Mesendoderm (in vitro differentiated cells): ENCODE measurements around the gene AK5.

Source experiments
- DNase-seq: peaks from one replicate; pipeline ENCODE4 v3.0.0; 2013
- H2AK5ac ChIP-seq: 2 replicates; pipeline ENCODE4 v1.6.1; 2013; ENCODE audit warnings: low read length, inconsistent platforms
- H2BK120ac ChIP-seq: 2 replicates; pipeline ENCODE4 v1.6.1; 2013; ENCODE audit warnings: low read depth, mild to moderate bottlenecking, low read length, moderate library complexity, mixed read lengths
- H2BK15ac ChIP-seq: replicated peaks from 2 replicates; pipeline ENCODE4 v1.6.1; 2013; ENCODE audit warnings: low read depth, mild to moderate bottlenecking, moderate library complexity
- H2BK5ac ChIP-seq: 2 replicates; pipeline ENCODE4 v1.6.1; 2013; ENCODE audit warnings: low read length, inconsistent platforms
- H3K18ac ChIP-seq: 2 replicates; pipeline ENCODE4 v1.6.1; 2013; ENCODE audit warnings: mild to moderate bottlenecking, low read length, mixed read lengths
- H3K23ac ChIP-seq: one replicate; pipeline ENCODE4 v1.6.1; 2013; ENCODE audit warnings: low read length
- H3K27ac ChIP-seq: 2 replicates; pipeline ENCODE4 v1.5.1; 2013; ENCODE audit warnings: low read depth, mild to moderate bottlenecking, inconsistent platforms, low read length, moderate library complexity
- H3K27me3 ChIP-seq: 2 replicates; pipeline ENCODE4 v1.6.1; 2013; ENCODE audit warnings: low read length, control low read depth, mild to moderate bottlenecking, inconsistent platforms; ENCODE audit not compliant: insufficient read depth, poor library complexity
- H3K36me3 ChIP-seq: 2 replicates; pipeline ENCODE4 v1.6.1; 2013; ENCODE audit warnings: low read length, inconsistent platforms; ENCODE audit not compliant: control insufficient read depth, insufficient read depth
- H3K4ac ChIP-seq: one replicate; pipeline ENCODE4 v1.6.1; 2013; ENCODE audit warnings: low read depth, mild to moderate bottlenecking, low read length, moderate library complexity
- H3K4me1 ChIP-seq: 2 replicates; pipeline ENCODE4 v1.6.1; 2013; ENCODE audit warnings: low read depth, low read length, inconsistent platforms; ENCODE audit not compliant: control insufficient read depth
- H3K4me2 ChIP-seq: 2 replicates; pipeline ENCODE4 v1.6.1; 2013; ENCODE audit warnings: low read length
- H3K4me3 ChIP-seq: 2 replicates; pipeline ENCODE4 v1.5.1; 2013; ENCODE audit warnings: mild to moderate bottlenecking, low read length
- H3K56ac ChIP-seq: one replicate; pipeline ENCODE4 v1.6.1; 2013; ENCODE audit warnings: low read length
- H3K79me1 ChIP-seq: 2 replicates; pipeline ENCODE4 v1.6.1; 2013; ENCODE audit warnings: low read length, inconsistent platforms
- H3K79me2 ChIP-seq: 2 replicates; pipeline ENCODE4 v1.6.1; 2013; ENCODE audit warnings: mild to moderate bottlenecking, low read length; ENCODE audit not compliant: control insufficient read depth, insufficient read depth
- H3K9ac ChIP-seq: 2 replicates; pipeline ENCODE4 v1.6.1; 2013; ENCODE audit warnings: low read length, inconsistent platforms
- H4K5ac ChIP-seq: one replicate; pipeline ENCODE4 v1.6.1; 2013; ENCODE audit warnings: low read length
- H4K8ac ChIP-seq: one replicate; pipeline ENCODE4 v1.6.1; 2013; ENCODE audit warnings: low read depth, mild to moderate bottlenecking, control low read depth, low read length, moderate library complexity
- WGBS: extraction: QIAGEN DNeasy Blood & Tissue Kit; methylation state at CpG from one replicate; pipeline ENCODE4 v1.1.7; 2013; ENCODE audit warnings: low lambda C conversion rate, missing lambda C conversion rate; ENCODE audit not compliant: insufficient coverage; ENCODE audit errors: extremely low coverage; 5-methylcytosine and 5-hydroxymethylcytosine counted together

Gene AK5

DNA sequence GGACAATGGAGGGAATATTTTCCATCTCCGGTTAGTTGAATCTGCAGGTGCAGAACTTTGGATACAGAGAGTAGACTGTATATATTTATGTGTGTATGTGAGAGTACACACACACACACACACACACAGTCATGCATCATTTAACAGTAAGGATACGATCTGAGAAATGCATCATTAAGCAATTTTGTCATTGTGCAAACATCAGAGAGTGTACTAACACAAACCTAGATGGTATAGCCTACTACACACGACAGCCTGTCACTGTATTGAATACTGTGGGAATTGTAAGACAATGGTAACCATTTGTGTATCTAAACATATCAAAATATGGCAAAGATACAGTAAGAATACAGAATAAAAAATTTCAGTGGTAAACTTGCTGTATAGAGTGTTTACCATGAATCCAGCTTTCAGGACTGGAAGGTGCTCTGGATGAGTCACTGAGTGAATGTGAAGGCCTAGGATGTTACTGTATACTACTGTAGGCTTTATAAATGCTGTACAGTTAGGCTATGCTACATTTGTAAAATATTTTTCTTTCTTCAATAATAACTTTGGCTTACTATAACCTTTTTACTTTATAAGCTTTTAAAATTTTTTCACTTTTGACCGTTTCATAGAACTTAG is 262.1 kb downstream of the AK5 start:
- H3K4ac ChIP-seq = no peak overlapping the region
- H3K4me1 ChIP-seq = no peaks in the 10 kb centered on the region
- no peak overlapping the region for H3K4me3 ChIP-seq
- H3K79me1 ChIP-seq = no peaks in the 10 kb centered on the region
- no peak overlapping the region for H2BK120ac ChIP-seq
- H3K9ac ChIP-seq = no peak overlapping the region
- no peak overlapping the region for H3K27ac ChIP-seq
- H2AK5ac ChIP-seq = no peak overlapping the region
- H3K4me2 ChIP-seq = no peak overlapping the region
- H4K8ac ChIP-seq = no peak overlapping the region
- WGBS = no CpG with 5 or more reads among the region's 4 CpGs
- no peak overlapping the region for H2BK5ac ChIP-seq
- H4K5ac ChIP-seq = no peak overlapping the region
- no peaks in the 10 kb centered on the region for H3K79me2 ChIP-seq
- no peaks in the 10 kb centered on the region for H3K36me3 ChIP-seq
- H2BK15ac ChIP-seq = no peak overlapping the region
- no peak overlapping the region for H3K23ac ChIP-seq
- H3K27me3 ChIP-seq = no peaks in the 10 kb centered on the region
- H3K56ac ChIP-seq = no peak overlapping the region
- H3K18ac ChIP-seq = no peak overlapping the region
- DNase-seq = no peak

- H3K4me2 ChIP-seq = no peak overlapping the region
- no peaks in the 10 kb centered on the region for H3K27me3 ChIP-seq
- H4K5ac ChIP-seq = no peak overlapping the region
- H3K18ac ChIP-seq = no peak overlapping the region
- H3K4me1 ChIP-seq = no peaks in the 10 kb centered on the region
- H3K23ac ChIP-seq = no peak overlapping the region
- no peak overlapping the region for H3K27ac ChIP-seq
- DNase-seq = no peak
- no CpG with 5 or more reads among the region's 8 CpGs for WGBS
- no peak overlapping the region for H3K56ac ChIP-seq
- no peaks in the 10 kb centered on the region for H3K36me3 ChIP-seq
- no peak overlapping the region for H3K4me3 ChIP-seq
- H2BK5ac ChIP-seq = no peak overlapping the region
- H4K8ac ChIP-seq = no peak overlapping the region
- H2BK120ac ChIP-seq = no peak overlapping the region
- no peak overlapping the region for H3K4ac ChIP-seq
- H2AK5ac ChIP-seq = no peak overlapping the region
- no peaks in the 10 kb centered on the region for H3K79me2 ChIP-seq
- no peak overlapping the region for H3K9ac ChIP-seq
- no peak overlapping the region for H2BK15ac ChIP-seq
- H3K79me1 ChIP-seq = no peaks in the 10 kb centered on the region
Observed at GRCh38 chr1:77544845-77545244, 263.0 kb downstream of the AK5 start.

DNA sequence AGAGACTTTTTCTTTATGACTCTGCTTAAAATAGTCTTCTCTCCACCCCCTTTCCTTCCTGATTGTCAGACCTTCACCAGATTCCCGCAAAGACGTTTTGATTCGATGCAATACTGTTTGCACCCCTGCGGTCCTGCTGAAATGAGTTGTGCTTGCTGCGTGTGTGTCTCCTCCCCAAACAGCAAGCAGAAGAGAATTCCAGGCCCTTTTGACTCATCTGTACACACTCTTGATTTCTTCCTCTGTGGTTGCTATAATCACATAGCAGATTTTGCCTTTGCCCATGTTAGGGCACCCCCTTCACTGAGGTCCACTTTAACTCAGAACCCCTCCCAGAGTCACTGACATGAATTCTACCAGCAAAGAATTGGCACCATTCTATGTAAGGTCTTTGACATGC is 264.2 kb downstream of the AK5 start:
- no peaks in the 10 kb centered on the region for H3K79me1 ChIP-seq
- no peaks in the 10 kb centered on the region for H3K36me3 ChIP-seq
- H3K4me1 ChIP-seq = no peaks in the 10 kb centered on the region
- H3K4me3 ChIP-seq = no peak overlapping the region
- H2BK15ac ChIP-seq = no peak overlapping the region
- H3K27me3 ChIP-seq = no peaks in the 10 kb centered on the region
- H3K56ac ChIP-seq = no peak overlapping the region
- no peak overlapping the region for H3K27ac ChIP-seq
- H3K23ac ChIP-seq = no peak overlapping the region
- no peak overlapping the region for H2AK5ac ChIP-seq
- no peak overlapping the region for H2BK120ac ChIP-seq
- H3K9ac ChIP-seq = no peak overlapping the region
- DNase-seq = no peak
- no CpG with 5 or more reads among the region's 5 CpGs for WGBS
- no peak overlapping the region for H3K4me2 ChIP-seq
- no peak overlapping the region for H4K5ac ChIP-seq
- H2BK5ac ChIP-seq = no peak overlapping the region
- no peaks in the 10 kb centered on the region for H3K79me2 ChIP-seq
- H4K8ac ChIP-seq = peak overlapping the region; percentile 31
- no peak overlapping the region for H3K4ac ChIP-seq
- no peak overlapping the region for H3K18ac ChIP-seq

- Histone ChIP-seq H3K4me3 (no peak overlapping the region), H4K5ac (no peak overlapping the region), H3K56ac (no peak overlapping the region), H2BK15ac (no peak overlapping the region), H4K8ac (no peak overlapping the region), H2BK120ac (no peak overlapping the region), H3K36me3 (no peaks in the 10 kb centered on the region), H3K79me1 (no peaks in the 10 kb centered on the region), H3K23ac (no peak overlapping the region), H2AK5ac (no peak overlapping the region), H3K9ac (no peak overlapping the region), H3K4me2 (no peak overlapping the region), H3K4me1 (no peaks in the 10 kb centered on the region), H3K18ac (no peak overlapping the region), H3K4ac (no peak overlapping the region), H2BK5ac (no peak overlapping the region), H3K27me3 (no peaks in the 10 kb centered on the region), H3K27ac (no peak overlapping the region), H3K79me2 (no peaks in the 10 kb centered on the region)
- WGBS = no CpG with 5 or more reads among the region's 3 CpGs
- no peak for DNase-seq
Observed at GRCh38 chr1:77546890-77547289, 265.1 kb downstream of the AK5 start.

GRCh38 chr1:77548285-77548684 is 266.5 kb downstream of the AK5 start:
- Histone ChIP-seq H4K5ac (no peak overlapping the region), H4K8ac (no peak overlapping the region), H3K9ac (no peak overlapping the region), H2AK5ac (no peak overlapping the region), H3K79me1 (no peaks in the 10 kb centered on the region), H3K79me2 (no peaks in the 10 kb centered on the region), H2BK15ac (no peak overlapping the region), H3K27ac (no peak overlapping the region), H3K4me3 (no peak overlapping the region), H3K36me3 (no peaks in the 10 kb centered on the region), H3K4ac (no peak overlapping the region), H3K4me2 (no peak overlapping the region), H2BK5ac (no peak overlapping the region), H3K23ac (no peak overlapping the region), H3K18ac (no peak overlapping the region), H3K4me1 (no peaks in the 10 kb centered on the region), H3K27me3 (no peaks in the 10 kb centered on the region), H2BK120ac (no peak overlapping the region), H3K56ac (no peak overlapping the region)
- no peak for DNase-seq
- no CpG with 5 or more reads among the region's 3 CpGs for WGBS

DNA sequence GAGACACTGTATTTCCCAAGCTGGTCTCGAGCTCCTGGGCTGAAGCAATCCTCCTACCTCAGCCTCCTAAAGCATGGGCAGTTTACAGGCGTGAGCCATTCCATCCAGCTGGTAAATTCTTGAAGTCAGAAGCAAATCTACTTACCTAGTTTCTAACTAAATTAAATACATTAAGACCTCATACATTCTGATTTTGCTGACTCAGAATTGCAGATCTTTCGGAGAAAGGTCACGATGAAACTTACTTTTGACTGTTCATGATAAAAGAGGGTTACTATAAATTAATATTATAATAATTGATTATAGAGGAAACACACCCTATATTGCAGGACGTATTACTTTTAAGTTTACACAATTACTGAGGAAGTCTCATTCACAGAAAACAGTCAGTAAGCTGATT is 268.3 kb downstream of the AK5 start:
- H3K79me1 ChIP-seq = no peaks in the 10 kb centered on the region
- H2AK5ac ChIP-seq = no peak overlapping the region
- H3K4me1 ChIP-seq = no peaks in the 10 kb centered on the region
- H4K5ac ChIP-seq = no peak overlapping the region
- no peak overlapping the region for H3K9ac ChIP-seq
- WGBS = no CpG with 5 or more reads among the region's 5 CpGs
- no peak overlapping the region for H3K4ac ChIP-seq
- no peak overlapping the region for H3K4me2 ChIP-seq
- no peak overlapping the region for H2BK120ac ChIP-seq
- H3K23ac ChIP-seq = no peak overlapping the region
- no peak overlapping the region for H2BK5ac ChIP-seq
- no peak for DNase-seq
- H3K79me2 ChIP-seq = no peaks in the 10 kb centered on the region
- no peak overlapping the region for H4K8ac ChIP-seq
- H3K56ac ChIP-seq = no peak overlapping the region
- H2BK15ac ChIP-seq = no peak overlapping the region
- H3K27me3 ChIP-seq = no peaks in the 10 kb centered on the region
- no peak overlapping the region for H3K18ac ChIP-seq
- no peaks in the 10 kb centered on the region for H3K36me3 ChIP-seq
- no peak overlapping the region for H3K27ac ChIP-seq
- H3K4me3 ChIP-seq = no peak overlapping the region
